Globus pallidus (tissue), 1 donor: ENCODE measurements around the gene JRKL.

Experiments
- DNase-seq: peaks from one replicate; pipeline ENCODE4 v3.0.0-alpha.2; 2015; ENCODE audit warnings: low spot score

Gene JRKL

DNA sequence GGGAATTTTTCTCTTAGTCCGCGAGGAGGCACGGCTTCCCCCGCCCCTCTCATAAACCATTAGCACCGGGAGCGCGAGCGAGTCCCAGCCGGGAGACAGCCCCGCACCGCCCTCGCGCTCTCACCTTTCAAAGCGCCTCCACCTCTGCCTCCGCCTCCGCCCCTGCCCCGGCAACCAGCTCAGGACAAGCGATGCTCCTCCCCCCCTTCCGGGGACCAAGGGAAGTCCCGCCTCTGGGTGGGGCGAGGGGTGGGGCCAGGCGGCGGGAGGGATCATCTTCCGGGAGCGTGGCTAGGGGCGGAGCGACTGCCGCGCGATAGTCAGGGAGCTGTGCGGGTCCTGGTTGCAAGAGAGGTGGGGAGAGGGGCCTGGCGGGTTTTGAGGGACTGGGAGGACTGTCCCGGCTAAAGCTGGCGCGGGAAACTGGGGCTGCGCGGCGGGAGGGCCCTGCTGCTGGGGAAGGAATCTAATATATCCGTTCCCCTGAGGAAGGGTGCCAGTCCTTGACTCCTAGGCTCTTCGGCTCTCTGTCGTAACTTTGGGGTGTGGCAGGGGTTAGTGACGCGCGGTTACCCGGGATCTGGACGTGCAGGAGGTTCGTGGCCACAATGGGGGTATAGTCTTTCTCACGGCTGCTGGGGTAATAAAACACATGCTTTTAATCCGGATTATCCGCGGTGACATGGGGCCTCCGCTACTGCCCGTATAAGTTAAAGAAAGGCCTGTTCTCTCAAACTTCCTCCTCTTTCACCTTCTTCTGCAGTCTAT, at the start of gene JRKL, which contains the start of gene CCDC82:
TSS of gene JRKL (plus strand) at position 294 of the 768 bp plus-strand sequence. CDS start 637 bp downstream, outside the sequence.
TSS of gene CCDC82 (minus strand) at position 193 of the 768 bp plus-strand sequence. CDS start 5,165 bp downstream, outside the sequence.
- DNase-seq = peak; percentile 94

DNA sequence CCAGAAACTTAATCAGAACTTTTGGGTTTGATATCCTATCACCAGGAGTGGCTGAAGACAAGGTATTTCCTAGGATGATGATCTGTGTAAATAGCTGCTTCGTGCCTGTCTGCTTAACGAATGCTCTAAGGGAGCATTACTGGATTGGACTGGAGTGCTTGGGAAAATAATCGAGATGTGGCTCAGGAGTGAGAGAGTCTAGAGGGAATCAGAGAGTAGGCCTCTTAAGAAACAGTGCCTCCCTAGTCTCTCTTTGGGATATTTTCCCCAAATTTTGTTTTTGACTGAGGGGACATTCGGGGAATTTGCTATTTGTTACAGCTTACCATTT, 49.3 kb upstream of the JRKL start:
- no peak for DNase-seq

DNA sequence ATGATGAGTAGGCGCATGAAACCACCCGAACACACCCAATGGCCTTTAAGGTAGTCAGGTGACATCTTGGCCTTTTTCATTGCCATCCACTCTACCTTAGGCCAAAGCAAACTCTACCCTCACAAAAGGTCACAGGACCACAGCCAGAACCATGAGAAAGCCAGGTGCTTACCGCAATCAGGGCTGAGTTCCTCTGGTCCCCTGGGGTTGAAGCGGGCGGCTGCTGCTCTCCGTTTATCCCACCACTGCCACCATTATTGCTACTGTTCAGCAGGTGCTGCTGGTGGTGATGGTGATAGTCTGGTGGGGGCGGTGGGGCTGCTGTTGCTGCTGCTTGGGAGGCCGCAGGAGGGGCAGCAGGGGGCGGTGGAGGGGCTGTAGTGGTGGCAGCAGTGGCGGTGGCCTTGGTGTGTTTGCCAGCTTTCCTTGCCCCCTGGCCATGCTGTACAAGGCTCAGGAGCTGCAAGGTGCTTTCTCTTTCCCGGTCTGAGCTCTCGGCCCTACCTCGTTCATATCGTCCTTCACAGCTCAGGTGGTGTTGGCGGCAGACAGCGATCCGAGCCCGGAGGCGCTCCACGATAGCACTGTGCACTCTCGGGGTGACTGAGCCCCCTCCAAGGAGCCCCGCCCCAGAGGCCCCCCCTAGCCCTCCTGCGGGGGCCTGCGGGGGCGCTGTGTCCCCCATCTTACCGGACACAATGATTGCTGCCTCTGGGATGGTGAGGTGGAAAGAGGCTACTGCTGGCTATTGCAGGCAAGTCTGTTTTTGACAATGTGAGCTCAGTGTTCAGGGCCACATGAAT, 48.4 kb upstream of the JRKL start:
- DNase-seq = peak; percentile 68

DNA sequence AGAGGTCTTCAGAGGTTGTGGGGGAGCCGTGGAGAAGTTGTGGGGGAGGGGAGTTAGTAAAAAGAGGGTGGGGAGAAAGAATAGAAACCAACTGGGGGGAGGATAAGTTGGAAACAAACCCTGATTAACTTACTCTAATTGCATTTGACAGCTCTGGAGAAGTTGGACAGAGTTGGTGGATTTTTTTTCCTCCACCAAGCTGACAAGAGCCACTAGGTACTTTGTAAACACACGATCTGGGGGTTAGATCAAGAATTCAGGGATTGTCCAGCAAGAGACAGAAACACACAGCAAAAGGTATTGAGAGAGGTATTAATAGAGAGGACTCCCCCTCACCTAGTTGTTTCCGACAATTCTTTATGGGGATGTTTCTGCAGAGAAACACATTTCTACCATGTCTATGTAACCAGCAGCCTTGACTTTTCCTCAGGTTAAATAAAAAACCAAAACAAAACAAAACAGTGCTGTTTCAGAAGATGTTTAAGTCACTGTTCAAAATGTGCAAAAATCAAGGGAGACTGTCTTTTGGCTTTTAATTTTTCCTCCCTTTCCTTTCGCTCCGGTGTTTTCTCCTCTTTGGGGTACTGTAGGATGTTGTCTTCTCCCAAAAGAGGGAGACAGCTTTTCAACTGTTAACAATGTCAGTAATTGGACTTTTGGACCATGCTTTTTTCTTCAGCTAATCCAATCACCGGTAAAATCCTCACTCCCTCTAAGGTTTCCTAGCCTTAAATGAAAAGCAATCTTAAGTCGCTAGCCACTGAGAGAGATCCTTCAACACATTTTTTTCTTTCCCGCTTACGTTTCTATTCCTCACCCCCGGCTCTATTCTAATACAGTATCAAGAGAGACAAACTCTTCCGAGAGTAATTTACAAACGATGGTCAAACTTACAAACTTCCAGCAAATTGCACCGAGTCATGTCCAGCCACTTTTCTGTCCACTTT, 47.5 kb upstream of the JRKL start:
- no peak for DNase-seq

DNA sequence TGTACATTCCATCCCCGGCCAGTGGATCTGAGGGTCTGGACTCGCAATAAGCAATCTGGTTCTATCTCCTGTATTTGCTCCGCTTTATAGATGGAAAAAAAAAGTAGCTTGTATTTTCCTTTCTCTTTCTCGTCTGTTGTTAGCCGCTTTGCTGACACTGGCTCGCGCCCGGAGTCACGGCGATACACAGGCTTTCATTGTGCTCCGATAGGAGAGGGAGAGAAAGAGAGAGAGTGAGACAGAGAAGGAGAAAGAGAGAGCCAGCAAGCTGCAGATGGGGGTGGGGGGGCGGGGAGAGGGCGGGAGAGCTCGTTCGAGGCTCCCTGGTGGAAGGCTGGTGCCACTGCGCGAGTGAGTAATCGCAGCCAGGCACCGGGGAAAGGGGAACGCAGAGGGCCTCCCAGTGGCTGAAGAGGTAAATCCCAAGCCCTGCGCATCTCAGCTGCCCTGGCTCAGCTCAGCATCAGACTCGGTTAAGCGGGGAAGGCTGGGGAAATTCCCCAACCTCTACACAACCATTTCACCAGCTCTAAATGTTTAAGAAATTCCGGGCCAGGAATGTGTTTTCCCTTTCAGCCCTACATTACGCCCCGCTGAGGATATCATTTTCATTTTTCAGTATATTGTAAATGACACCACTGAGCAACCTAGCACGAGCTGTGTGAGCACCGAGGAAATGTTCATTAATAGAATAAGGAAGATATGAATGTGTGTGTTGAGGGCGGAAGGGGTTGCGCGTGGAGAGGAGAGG, 46.7 kb upstream of the JRKL start, which contains the start of gene MAML2:
TSS of gene MAML2 (minus strand) at position 235 of the 751 bp plus-strand sequence. CDS start 1,300 bp downstream, outside the sequence.
- peak; percentile 96 for DNase-seq

DNA sequence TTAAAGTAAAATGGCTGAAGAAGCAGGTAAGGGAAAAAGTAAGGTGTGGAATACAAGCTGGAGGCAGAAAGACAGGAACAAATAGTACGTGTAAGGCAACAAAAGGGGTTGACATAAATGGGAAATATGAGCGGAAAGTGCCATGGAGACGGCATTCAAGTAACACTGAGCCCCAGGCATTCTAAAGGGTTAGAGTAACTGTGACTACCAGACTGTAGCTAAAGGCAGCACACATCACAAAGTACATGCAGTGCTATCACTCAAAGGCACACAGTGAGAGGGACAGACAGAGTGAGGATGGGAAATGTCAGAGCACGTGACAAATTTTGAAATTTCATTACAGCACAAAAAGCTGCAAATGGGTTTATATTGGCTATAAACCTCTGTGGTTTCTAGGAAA, 33.0 kb upstream of the JRKL start:
- no peak for DNase-seq

DNA sequence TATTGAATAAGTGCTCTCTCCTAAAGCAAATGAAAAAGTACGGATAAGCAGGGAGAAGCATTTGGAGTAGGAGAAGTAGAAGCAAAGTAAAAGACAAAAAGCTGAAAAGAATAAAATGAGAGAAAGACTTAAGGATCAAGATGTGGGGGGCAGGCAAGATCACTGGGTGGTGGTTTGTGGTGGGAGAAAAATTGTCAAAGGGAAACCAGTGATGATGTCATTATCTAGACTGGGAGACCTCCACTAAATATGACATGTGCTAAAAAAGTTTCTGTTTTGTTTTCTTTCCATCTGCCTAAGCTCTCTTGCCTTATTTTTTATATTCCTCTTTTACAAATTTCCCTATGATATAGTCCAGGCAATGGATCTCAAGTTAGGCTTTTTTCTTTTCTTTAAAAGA, 32.0 kb upstream of the JRKL start:
- DNase-seq = no peak

DNA sequence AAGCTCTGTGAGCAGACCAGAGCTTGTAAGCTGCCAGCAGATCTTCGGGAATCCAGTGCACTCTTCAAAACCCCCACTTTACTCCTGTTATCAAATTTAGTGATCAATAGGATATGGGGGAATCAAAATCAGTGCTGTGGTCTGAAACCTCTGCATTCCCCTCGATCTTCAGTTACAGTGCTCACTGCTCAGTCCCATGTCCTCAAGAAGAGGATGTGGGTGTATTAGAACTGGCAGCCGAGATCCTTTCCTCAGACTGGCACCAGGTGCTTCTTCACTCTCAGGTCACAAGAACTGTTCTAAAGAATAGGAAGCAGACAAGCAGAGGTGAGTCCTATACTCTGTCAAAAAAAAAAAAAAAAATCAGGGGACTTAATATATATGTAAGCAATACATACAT, 31.5 kb upstream of the JRKL start:
- no peak for DNase-seq

DNA sequence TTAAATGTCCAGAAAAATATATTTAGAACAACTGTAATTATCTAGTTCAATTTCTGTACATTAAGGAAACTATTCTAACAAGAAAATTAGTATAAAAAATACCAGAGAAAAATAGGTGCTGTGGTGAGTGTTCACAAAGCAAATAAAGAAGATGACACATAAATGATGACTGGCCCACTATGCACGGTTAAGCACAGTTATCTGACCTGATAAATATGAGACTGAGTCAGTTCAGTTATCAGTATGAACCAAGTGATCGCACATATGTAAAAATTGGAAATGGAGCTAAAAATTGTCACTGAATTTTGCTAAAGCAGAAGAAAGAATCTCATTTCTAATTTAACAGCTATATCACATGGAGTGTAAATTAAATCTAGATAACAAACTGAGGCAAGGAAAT, 28.0 kb upstream of the JRKL start:
- no peak for DNase-seq

DNA sequence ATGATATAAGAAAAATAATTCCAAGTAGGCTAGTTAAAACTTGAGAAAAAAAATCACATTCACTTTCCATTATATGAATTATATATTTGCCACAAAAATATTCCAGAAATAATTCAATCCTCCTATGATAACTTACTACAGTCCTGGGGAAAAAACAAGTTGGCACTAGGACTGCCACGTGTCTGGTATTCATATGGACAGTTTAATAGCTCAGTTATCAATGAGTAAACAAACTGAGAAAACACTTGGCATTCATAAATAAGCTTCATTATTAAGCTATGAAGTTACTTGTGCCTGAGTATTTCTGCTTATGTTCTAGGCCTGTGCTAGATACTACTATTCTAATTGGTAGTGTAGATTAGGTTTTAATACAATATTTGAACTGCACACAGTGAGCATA, 24.3 kb upstream of the JRKL start:
- no peak for DNase-seq

DNA sequence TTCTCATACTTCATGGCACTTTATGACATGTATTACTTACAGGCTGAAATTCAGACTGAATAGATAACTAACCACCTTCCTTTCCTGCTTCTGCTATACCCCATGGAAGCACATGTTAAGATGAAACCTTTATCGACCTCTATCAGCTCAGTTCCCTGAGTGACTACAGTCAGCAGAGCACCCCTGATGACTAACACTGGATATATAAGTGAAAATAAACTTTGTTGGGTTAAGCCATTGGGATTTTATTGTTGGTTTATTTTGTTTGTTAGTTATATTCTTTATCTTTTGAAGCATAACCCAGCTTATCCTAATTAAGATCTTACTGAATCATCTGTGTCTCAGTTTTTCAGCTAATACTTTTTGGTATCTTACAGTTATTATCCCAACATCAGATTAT, 23.8 kb upstream of the JRKL start:
- DNase-seq = no peak

DNA sequence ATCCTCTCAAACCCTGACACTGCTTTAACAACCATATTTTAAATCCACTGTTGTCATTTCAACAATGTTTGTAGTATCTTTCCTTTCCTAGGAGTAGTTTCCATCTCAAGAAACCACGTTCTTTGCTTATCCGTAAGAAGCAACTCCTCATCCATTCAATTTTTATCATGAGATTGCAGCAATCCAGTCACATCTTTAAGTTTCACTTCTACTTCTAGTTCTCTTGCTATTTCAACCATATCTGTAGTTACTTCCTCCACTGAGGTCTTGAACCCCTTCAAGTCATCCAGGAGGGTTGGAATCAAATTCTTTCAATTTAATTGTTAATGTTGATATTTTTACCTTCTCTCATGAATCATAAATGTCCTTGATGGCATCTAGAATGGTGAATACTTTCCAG, 22.5 kb upstream of the JRKL start:
- no peak for DNase-seq

DNA sequence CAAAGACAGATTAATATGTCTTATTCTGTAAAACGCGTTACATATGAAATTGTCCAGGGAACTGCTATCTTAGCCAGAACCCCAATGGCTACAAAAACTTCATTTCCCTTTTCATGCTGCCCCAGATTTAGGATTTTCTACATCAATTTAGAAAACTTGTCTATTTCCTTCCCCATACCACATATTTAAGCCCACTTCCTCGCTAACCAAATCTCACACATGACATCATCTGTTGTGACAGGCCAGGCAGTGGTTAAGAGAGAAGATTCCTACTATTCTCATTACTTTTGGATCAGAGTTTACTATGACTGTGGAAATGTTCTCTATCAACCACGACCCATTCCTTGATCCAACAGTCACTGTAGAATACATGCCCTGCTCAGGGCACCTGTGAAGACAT, 16.0 kb upstream of the JRKL start:
- DNase-seq = no peak

DNA sequence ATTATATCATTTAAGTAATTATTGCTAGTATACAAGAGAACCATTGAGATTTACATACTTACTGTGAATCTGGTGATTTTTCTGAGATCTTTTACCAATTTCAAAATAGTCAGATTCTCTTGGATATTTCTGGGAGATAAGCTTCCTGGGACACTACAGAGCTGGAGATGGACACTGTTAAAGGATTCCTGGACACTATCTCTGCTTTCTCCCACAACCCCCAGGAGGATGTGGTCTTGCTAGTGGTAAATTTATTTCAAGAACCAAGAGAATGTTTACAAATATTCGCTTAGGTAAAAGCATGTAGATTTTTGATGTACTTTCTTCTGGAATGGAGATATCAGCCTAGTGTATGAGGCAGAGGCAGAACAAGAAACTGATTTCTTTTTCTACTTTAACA, 13.0 kb upstream of the JRKL start:
- DNase-seq = no peak

DNA sequence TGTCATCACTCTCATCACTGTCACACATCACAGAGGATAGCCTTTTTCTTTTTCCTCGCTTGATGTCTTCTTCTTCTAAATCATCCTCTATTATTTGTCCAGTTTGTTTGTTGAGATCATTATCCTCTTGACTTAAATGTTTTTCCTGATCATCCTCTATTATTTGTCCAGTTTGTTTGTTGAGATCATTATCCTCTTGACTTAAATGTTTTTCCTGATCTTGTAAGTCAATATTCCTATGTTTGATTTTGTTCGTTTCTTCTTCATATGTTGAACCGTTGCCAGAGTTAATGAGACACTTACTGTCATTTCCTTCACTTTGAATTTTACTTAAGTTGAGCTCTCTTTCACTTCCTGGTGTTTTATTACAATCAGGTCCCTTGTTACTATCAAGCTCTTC, 5.7 kb upstream of the JRKL start:
- DNase-seq = no peak

DNA sequence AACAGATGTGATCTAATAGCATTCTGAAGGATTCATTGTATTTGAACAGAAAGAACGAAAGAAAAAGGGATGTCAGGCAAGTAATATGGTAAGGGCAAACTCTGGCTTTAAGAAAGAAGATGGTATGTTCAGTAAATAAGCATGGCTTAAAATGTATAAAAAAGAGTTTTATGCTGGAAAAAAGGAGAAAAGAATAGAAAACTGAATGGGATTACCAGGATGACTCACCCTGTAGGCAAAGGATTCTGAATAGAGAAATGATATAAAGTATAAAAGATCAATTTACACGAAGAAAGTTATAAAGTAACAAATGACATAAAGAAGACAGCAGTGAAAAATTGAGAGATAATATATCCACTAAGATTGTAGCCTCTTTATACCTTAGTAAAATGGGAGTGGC, 4.6 kb upstream of the JRKL start:
- DNase-seq = no peak

DNA sequence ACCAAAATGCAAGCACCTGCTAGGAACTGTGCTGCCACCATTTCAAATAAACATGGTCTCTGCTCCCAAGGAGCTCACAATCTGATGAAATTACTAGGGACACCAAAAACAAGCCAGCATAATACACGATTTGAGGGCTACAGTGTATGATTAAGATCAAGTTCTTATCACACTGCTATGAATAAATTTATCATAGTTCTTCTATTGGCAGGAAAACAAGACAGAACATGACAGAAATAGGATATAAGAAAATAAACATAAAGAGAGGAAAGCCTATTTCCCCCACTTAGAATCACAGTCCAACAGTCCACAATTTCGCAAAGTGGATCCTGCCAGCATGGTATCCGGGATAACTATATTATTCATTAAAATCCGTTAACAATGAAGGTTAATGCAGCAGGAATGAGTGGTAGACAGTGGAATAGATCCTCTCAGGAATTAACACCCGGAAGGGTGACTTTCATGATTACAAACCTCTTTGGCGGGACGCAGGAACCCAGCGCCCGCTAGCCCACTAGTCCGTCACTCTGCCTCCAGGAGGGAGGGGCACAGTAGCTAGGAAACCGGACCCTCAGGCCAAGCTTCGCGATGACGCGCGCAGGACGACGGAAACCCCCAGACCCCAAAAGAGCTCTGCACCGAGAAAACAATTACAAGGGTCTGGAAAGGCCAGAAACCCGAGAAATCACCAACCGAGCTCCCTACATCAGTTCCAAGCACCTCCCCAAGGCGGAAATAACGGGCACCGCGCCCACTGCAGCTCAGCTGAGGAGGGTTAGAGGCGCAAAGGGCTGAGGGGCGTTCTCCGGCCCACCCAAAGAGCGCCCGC, 708 bp upstream of the JRKL start:
- peak; percentile 33 for DNase-seq

DNA sequence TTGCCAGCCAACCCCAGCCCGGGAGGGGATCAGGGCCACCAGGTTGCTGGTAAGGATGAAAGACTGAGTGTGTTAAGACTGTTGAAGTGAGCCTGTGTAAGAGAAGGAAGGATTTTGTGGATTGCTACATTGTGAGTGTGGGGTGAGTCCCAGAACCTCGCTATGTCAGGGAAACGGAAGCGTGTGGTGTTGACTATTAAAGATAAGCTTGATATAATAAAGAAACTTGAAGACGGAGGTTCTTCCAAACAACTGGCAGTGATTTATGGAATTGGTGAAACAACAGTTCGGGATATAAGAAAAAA, 627 bp downstream of the JRKL start:
- no peak for DNase-seq

DNA sequence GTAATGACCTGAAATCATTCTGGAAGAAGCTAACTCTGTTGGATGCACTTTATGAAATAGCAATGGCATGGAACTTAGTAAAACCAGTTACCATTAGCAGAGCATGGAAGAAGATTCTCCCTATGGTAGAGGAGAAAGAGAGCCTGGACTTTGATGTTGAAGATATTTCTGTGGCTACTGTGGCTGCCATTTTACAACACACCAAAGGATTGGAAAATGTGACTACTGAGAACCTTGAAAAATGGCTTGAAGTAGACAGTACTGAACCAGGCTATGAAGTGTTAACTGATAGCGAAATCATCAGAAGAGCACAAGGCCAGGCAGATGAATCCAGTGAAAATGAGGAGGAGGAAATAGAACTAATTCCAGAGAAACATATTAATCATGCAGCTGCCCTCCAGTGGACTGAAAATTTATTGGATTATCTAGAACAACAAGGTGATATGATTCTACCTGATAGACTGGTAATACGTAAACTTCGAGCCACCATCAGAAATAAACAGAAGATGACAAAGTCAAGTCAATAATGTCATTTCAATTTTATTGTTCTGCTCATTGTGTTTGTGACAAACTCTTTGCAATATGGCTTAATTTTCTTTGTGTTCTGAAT, 2.0 kb downstream of the JRKL start:
- no peak for DNase-seq

DNA sequence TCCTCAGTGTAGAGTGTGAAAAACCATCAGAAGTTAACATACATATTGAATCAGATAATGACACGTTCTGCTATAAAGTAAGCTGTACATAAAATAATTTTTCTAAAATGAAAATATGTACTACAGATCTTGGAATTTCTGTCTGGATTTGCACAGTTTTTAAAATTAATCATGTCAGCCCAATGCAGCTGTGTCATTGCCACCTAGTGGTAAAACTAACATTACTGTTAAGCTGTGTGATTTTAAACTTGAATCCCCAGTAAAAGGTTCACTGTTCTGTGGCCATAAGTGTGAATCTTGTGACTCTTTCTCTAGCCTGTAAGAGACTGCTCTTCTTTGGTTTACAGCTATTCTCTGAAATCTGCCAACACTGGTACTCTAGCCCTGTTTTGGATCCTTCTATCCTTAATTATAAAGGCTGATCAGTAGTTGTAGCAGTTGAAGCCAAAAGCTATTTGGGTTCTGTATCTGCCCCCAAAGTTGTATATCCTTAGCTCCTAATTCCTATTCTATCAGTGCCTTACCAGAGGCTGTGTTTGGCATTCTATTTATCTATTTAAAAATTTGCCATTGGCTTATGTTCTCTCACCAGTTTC, 4.0 kb downstream of the JRKL start:
- peak; percentile 59 for DNase-seq
